ENCODE results near the gene CTNNA3. TPM values are rescaled to one million over a fixed set of nuclear protein-coding genes. Genes with fewer than 3 reads are reported as not detected.

The CTNNA3 gene
- total and polyA plus RNA-seq, 5 donors from 2014 or later: not detected

DNA sequence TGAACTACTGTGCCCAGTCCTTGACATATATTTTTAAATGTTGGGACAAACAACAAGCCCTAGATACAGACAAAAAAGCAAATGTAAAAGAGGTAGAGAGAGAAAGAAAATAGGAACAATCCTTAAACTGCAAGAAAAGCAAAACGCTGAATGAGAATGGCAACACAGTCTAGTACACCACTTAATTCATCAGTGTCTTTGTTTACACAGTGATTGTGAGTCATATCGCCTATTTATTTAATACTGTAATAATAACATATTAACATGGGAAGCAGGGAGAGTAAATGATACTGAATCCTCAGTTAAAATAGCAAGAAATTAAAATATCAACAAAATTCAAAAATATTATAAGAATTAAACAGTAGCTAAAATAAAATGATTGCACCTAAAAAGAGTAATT, 780.0 kb downstream of the CTNNA3 start:
- Mint-ChIP-seq H3K27ac (no peak overlapping the region), H3K4me1 (no peaks in the 10 kb centered on the region), H3K4me3 (no peak overlapping the region), H3K9me3 (peaks cover 0 to 6% (median 0%) of the 10 kb centered on the region in 7 donors), H3K36me3 (no peaks in the 10 kb centered on the region), H3K27me3 (no peaks in the 10 kb centered on the region)
- no peaks in the 10 kb centered on the region for H3K9me3 ChIP-seq (ENCODE audit: control insufficient read depth in 2 of 2, low read length in 2 of 2)
- H3K27me3 ChIP-seq (ENCODE audit: control insufficient read depth, insufficient read depth, low read length): no peaks in the 10 kb centered on the region
- H3K27ac ChIP-seq (ENCODE audit: insufficient read depth, low read length, poor library complexity, severe bottlenecking): no peak overlapping the region
- no peaks in the 10 kb centered on the region for H3K36me3 ChIP-seq (ENCODE audit: control insufficient read depth, insufficient read depth, low read length)
- no peak overlapping the region for H3K4me3 ChIP-seq (ENCODE audit: low read depth, low read length)
- DNase-seq: no peak
- no peaks in the 10 kb centered on the region for H3K4me1 ChIP-seq (ENCODE audit: control insufficient read depth, insufficient read depth, low read length, poor library complexity, severe bottlenecking)
- ATAC-seq (ENCODE audit: low read depth in 2 of 2): no peak

DNA sequence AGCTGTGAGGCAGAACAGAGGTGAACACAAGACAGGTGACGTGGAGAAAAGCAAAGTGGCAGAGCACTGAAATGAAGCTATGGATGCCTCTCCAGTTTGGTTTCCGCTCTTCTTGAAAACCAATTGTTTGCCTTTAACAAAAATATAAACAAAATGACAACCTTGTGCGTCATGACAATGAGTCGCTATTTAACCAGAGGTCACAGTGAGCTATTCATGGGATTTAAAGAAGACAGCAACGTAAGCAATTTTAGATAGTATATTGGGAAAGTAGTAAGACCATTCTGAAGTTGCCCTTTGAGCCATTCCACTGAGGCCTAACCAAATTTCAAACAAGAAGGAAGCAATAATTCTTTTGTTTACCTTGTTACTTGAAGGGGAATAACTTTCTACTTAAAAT, 785.3 kb downstream of the CTNNA3 start:
- no peak overlapping the region for H3K27ac Mint-ChIP-seq
- no peaks in the 10 kb centered on the region for H3K9me3 ChIP-seq (ENCODE audit: control insufficient read depth in 2 of 2, low read length in 2 of 2)
- H3K27me3 ChIP-seq (ENCODE audit: control insufficient read depth, insufficient read depth, low read length): no peaks in the 10 kb centered on the region
- H3K36me3 ChIP-seq (ENCODE audit: control insufficient read depth, insufficient read depth, low read length): no peaks in the 10 kb centered on the region
- H3K36me3 Mint-ChIP-seq: no peaks in the 10 kb centered on the region
- no peaks in the 10 kb centered on the region for H3K4me1 Mint-ChIP-seq
- H3K4me3 ChIP-seq (ENCODE audit: low read depth, low read length): no peak overlapping the region
- DNase-seq: no peak
- H3K27me3 Mint-ChIP-seq: no peaks in the 10 kb centered on the region
- H3K27ac ChIP-seq (ENCODE audit: insufficient read depth, low read length, poor library complexity, severe bottlenecking): no peak overlapping the region
- peaks cover 0 to 14% (median 0%) of the 10 kb centered on the region in 7 donors for H3K9me3 Mint-ChIP-seq
- H3K4me1 ChIP-seq (ENCODE audit: control insufficient read depth, insufficient read depth, low read length, poor library complexity, severe bottlenecking): no peaks in the 10 kb centered on the region
- H3K4me3 Mint-ChIP-seq: no peak overlapping the region
- no peak for ATAC-seq (ENCODE audit: low read depth in 2 of 2)

DNA sequence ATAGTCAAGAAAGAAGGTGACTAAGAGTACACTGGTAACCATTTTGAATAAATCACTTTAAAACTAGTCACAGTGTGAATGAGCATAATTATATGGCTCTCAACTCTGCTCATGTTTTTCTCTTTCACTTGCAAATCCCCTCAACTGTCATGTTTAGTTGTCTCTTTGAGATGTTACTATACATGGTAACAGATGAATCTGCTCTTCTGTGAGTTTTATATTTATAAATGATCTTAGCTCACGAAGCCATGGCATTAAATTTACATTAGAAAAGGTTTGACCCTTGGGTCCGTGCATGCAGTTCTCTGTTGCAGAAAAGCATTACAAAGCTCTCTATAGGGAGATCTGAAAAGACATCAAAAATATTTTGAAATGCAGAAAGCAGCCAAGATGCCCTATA, 803.1 kb downstream of the CTNNA3 start:
- peaks cover 4% of the 10 kb centered on the region for H3K27me3 Mint-ChIP-seq
- Histone ChIP-seq H3K27ac (ENCODE audit: insufficient read depth, low read length, poor library complexity, severe bottlenecking) (no peak overlapping the region), H3K27me3 (ENCODE audit: control insufficient read depth, insufficient read depth, low read length) (no peaks in the 10 kb centered on the region), H3K4me3 (ENCODE audit: low read depth, low read length) (no peak overlapping the region), H3K4me1 (ENCODE audit: control insufficient read depth, insufficient read depth, low read length, poor library complexity, severe bottlenecking) (no peaks in the 10 kb centered on the region), H3K36me3 (ENCODE audit: control insufficient read depth, insufficient read depth, low read length) (no peaks in the 10 kb centered on the region), H3K9me3 (ENCODE audit: control insufficient read depth in 2 of 2, low read length in 2 of 2) (no peaks in the 10 kb centered on the region)
- no peak overlapping the region for H3K27ac Mint-ChIP-seq
- H3K4me1 Mint-ChIP-seq: no peaks in the 10 kb centered on the region
- no peaks in the 10 kb centered on the region for H3K36me3 Mint-ChIP-seq
- no peak overlapping the region for H3K4me3 Mint-ChIP-seq
- ATAC-seq (ENCODE audit: low read depth in 2 of 2) (no peak), DNase-seq (no peak)
- peaks cover 0 to 7% (median 4%) of the 10 kb centered on the region in 7 donors for H3K9me3 Mint-ChIP-seq

DNA sequence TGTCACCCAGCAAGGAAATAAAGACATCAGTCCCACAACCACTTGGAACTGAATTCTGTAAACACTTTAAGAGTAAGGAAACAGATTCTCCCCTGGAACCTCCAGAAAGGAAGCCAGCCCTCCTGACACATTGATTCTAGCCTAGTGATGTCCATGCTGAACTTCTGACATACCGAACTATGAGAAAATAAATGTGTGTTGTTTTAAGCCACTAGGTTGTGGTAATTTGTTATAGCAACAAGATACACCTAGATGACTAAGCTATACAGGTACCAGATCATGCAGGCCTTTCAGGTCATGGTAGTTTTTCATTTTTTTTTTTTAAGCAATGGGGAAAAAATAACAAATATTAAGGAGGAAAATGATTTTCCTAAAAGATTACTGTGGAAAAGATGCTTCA, 807.8 kb downstream of the CTNNA3 start:
- peaks cover 0 to 5% (median 4%) of the 10 kb centered on the region in 7 donors for H3K9me3 Mint-ChIP-seq
- peaks cover 4% of the 10 kb centered on the region for H3K27me3 Mint-ChIP-seq
- no peaks in the 10 kb centered on the region for H3K4me1 Mint-ChIP-seq
- Histone ChIP-seq H3K4me3 (ENCODE audit: low read depth, low read length) (no peak overlapping the region), H3K4me1 (ENCODE audit: control insufficient read depth, insufficient read depth, low read length, poor library complexity, severe bottlenecking) (no peaks in the 10 kb centered on the region), H3K36me3 (ENCODE audit: control insufficient read depth, insufficient read depth, low read length) (no peaks in the 10 kb centered on the region), H3K9me3 (ENCODE audit: control insufficient read depth in 2 of 2, low read length in 2 of 2) (no peaks in the 10 kb centered on the region), H3K27me3 (ENCODE audit: control insufficient read depth, insufficient read depth, low read length) (no peaks in the 10 kb centered on the region), H3K27ac (ENCODE audit: insufficient read depth, low read length, poor library complexity, severe bottlenecking) (no peak overlapping the region)
- no peak for ATAC-seq (ENCODE audit: low read depth in 2 of 2)
- no peak overlapping the region for H3K27ac Mint-ChIP-seq
- no peak overlapping the region for H3K4me3 Mint-ChIP-seq
- DNase-seq: no peak
- no peaks in the 10 kb centered on the region for H3K36me3 Mint-ChIP-seq

DNA sequence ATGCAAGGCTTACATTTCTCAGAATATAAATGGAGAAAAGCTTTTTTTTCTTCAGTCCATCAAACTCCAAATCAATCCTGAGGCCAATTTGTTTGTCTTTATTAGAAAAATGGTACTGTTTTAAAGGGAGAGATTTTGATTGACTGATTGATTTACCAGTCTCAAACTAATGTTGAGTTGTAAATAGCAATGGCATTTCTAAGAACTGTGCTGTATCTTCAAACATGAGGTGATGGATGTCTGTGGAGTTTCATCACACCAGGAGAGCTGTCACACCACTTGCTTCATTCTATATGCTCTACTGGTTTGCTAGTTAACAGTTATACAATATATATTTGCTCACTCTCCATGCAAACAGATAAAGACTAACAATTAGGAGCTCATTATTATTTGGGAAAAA, 809.1 kb downstream of the CTNNA3 start:
- Mint-ChIP-seq H3K4me1 (no peaks in the 10 kb centered on the region), H3K27ac (peak overlapping the region in 1 of 3 donors; percentile 72), H3K9me3 (peaks cover 0 to 7% (median 4%) of the 10 kb centered on the region in 7 donors), H3K36me3 (no peaks in the 10 kb centered on the region), H3K4me3 (no peak overlapping the region), H3K27me3 (peaks cover 4% of the 10 kb centered on the region)
- ATAC-seq (ENCODE audit: low read depth in 2 of 2): no peak
- DNase-seq: no peak
- Histone ChIP-seq H3K27me3 (ENCODE audit: control insufficient read depth, insufficient read depth, low read length) (no peaks in the 10 kb centered on the region), H3K4me3 (ENCODE audit: low read depth, low read length) (no peak overlapping the region), H3K36me3 (ENCODE audit: control insufficient read depth, insufficient read depth, low read length) (no peaks in the 10 kb centered on the region), H3K27ac (ENCODE audit: insufficient read depth, low read length, poor library complexity, severe bottlenecking) (no peak overlapping the region), H3K4me1 (ENCODE audit: control insufficient read depth, insufficient read depth, low read length, poor library complexity, severe bottlenecking) (no peaks in the 10 kb centered on the region), H3K9me3 (ENCODE audit: control insufficient read depth in 2 of 2, low read length in 2 of 2) (no peaks in the 10 kb centered on the region)

DNA sequence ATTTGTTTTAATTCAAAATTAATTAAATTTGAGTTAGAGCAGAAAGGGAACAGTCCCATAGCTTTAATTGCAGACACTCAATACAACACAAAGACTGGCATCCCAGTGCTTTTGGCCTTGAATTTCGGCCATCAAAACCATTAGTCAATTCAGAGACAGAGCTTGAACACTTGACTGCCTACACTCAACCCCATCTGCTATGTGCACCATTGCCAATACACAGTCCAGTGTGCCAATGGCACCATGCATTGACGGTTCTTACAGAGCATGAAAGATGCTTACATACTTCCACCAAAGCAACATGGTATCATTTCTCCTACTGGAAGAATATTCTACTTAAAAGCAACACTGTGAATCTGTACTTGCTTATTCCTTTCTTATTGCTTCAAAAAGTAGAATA, 813.7 kb downstream of the CTNNA3 start:
- Histone ChIP-seq H3K9me3 (ENCODE audit: control insufficient read depth in 2 of 2, low read length in 2 of 2) (no peaks in the 10 kb centered on the region), H3K27me3 (ENCODE audit: control insufficient read depth, insufficient read depth, low read length) (no peaks in the 10 kb centered on the region), H3K36me3 (ENCODE audit: control insufficient read depth, insufficient read depth, low read length) (no peaks in the 10 kb centered on the region), H3K27ac (ENCODE audit: insufficient read depth, low read length, poor library complexity, severe bottlenecking) (no peak overlapping the region), H3K4me3 (ENCODE audit: low read depth, low read length) (no peak overlapping the region), H3K4me1 (ENCODE audit: control insufficient read depth, insufficient read depth, low read length, poor library complexity, severe bottlenecking) (no peaks in the 10 kb centered on the region)
- no peak overlapping the region for H3K4me3 Mint-ChIP-seq
- no peak for DNase-seq
- H3K4me1 Mint-ChIP-seq: no peaks in the 10 kb centered on the region
- H3K9me3 Mint-ChIP-seq: peaks cover 0 to 4% (median 0%) of the 10 kb centered on the region in 7 donors
- no peaks in the 10 kb centered on the region for H3K36me3 Mint-ChIP-seq
- no peak overlapping the region for H3K27ac Mint-ChIP-seq
- no peak for ATAC-seq (ENCODE audit: low read depth in 2 of 2)
- no peaks in the 10 kb centered on the region for H3K27me3 Mint-ChIP-seq

DNA sequence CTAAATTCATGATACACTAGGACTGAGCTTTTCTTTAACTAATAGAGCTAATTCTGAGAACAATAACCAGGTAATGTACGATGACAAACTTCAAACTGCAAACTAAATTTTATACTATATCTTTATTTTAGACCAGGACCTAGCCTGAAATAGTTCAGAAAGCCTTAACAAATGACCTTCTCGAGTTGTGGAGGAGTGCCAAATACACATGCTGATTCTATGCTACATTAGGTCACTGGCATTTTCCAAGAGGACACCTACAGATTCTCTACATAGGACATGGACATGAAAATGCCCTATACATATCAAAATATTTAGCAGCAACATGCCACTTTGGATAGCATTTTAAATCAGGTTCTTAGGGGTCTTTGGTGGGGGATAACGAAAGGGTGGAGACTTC, 814.2 kb downstream of the CTNNA3 start:
- Mint-ChIP-seq H3K4me1 (no peaks in the 10 kb centered on the region), H3K27ac (no peak overlapping the region), H3K9me3 (peaks cover 0 to 4% (median 0%) of the 10 kb centered on the region in 7 donors), H3K4me3 (no peak overlapping the region), H3K36me3 (no peaks in the 10 kb centered on the region), H3K27me3 (no peaks in the 10 kb centered on the region)
- no peak overlapping the region for H3K27ac ChIP-seq (ENCODE audit: insufficient read depth, low read length, poor library complexity, severe bottlenecking)
- no peak for ATAC-seq (ENCODE audit: low read depth in 2 of 2)
- H3K27me3 ChIP-seq (ENCODE audit: control insufficient read depth, insufficient read depth, low read length): no peaks in the 10 kb centered on the region
- H3K9me3 ChIP-seq (ENCODE audit: control insufficient read depth in 2 of 2, low read length in 2 of 2): no peaks in the 10 kb centered on the region
- no peaks in the 10 kb centered on the region for H3K4me1 ChIP-seq (ENCODE audit: control insufficient read depth, insufficient read depth, low read length, poor library complexity, severe bottlenecking)
- no peaks in the 10 kb centered on the region for H3K36me3 ChIP-seq (ENCODE audit: control insufficient read depth, insufficient read depth, low read length)
- H3K4me3 ChIP-seq (ENCODE audit: low read depth, low read length): no peak overlapping the region
- no peak for DNase-seq

DNA sequence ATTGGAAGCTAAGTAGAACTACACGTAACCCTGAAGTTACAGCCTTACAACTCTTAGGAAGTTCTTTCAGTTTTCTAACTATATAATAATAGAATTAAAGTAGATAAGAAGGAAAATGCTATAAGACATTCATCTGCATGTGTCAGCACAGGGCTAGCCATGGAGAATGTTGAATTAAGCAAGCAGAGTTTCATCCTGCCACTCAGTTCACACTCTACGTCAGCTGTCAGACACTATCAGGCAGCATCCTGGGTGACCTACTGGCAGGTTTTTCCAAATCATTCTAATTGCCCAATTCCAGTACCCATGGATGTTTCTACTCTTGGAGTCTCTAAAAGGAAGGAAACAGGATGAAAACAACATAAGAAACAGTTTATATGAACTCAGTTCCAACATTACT, 815.2 kb downstream of the CTNNA3 start:
- no peak for ATAC-seq (ENCODE audit: low read depth in 2 of 2)
- no peaks in the 10 kb centered on the region for H3K27me3 Mint-ChIP-seq

More for the DNA sequence above, 815.2 kb downstream of the CTNNA3 start:
- Histone ChIP-seq H3K4me1 (ENCODE audit: control insufficient read depth, insufficient read depth, low read length, poor library complexity, severe bottlenecking) (no peaks in the 10 kb centered on the region), H3K4me3 (ENCODE audit: low read depth, low read length) (no peak overlapping the region), H3K9me3 (ENCODE audit: control insufficient read depth in 2 of 2, low read length in 2 of 2) (no peaks in the 10 kb centered on the region), H3K27ac (ENCODE audit: insufficient read depth, low read length, poor library complexity, severe bottlenecking) (no peak overlapping the region), H3K27me3 (ENCODE audit: control insufficient read depth, insufficient read depth, low read length) (no peaks in the 10 kb centered on the region), H3K36me3 (ENCODE audit: control insufficient read depth, insufficient read depth, low read length) (no peaks in the 10 kb centered on the region)
- peaks cover 0 to 3% (median 0%) of the 10 kb centered on the region in 7 donors for H3K9me3 Mint-ChIP-seq
- no peaks in the 10 kb centered on the region for H3K36me3 Mint-ChIP-seq
- H3K4me1 Mint-ChIP-seq: no peaks in the 10 kb centered on the region
- no peak for DNase-seq
- no peak overlapping the region for H3K27ac Mint-ChIP-seq
- H3K4me3 Mint-ChIP-seq: no peak overlapping the region
